HG03097 (cell line): ENCODE data around the gene SCN2B.
A peak's percentile ranks its signal among the peaks of the same experiment; 100 is the strongest.

Source experiments
- ATAC-seq: cut with Tn5 transposase; IDR thresholded peaks from one replicate; pipeline ENCODE4 v1.9.1; 2021; ENCODE audit not compliant: unreplicated experiment, low FRiP score

Gene SCN2B

GRCh38 chr11:118155776-118156530 lies 20.5 kb downstream of the SCN2B start:
- ATAC-seq: no peak

GRCh38 chr11:118154641-118155040 lies 21.8 kb downstream of the SCN2B start:
- no peak for ATAC-seq

- no peak for ATAC-seq
Measured at GRCh38 chr11:118153976-118154375, 22.5 kb downstream of the SCN2B start.

- no peak for ATAC-seq
Measured at GRCh38 chr11:118153516-118153915, 22.9 kb downstream of the SCN2B start.

GRCh38 chr11:118152552-118153471 lies 23.6 kb downstream of the SCN2B start, which contains the start of gene SCN4B:
SCN4B (minus strand) TSS chr11:118152823; CDS start chr11:118152673, 150 bp downstream.
- ATAC-seq: no peak

- no peak for ATAC-seq
Measured at GRCh38 chr11:118152020-118152551, 24.4 kb downstream of the SCN2B start.

- no peak for ATAC-seq
Measured at GRCh38 chr11:118151431-118151830, 25.0 kb downstream of the SCN2B start.

GRCh38 chr11:118149493-118149892 lies 26.9 kb downstream of the SCN2B start:
- no peak for ATAC-seq

GRCh38 chr11:118148856-118149255 lies 27.6 kb downstream of the SCN2B start:
- no peak for ATAC-seq

GRCh38 chr11:118148240-118148639 lies 28.2 kb downstream of the SCN2B start:
- no peak for ATAC-seq

GRCh38 chr11:118147502-118147901 lies 28.9 kb downstream of the SCN2B start:
- ATAC-seq: no peak

- ATAC-seq: no peak
Measured at GRCh38 chr11:118146554-118146953, 29.9 kb downstream of the SCN2B start.

GRCh38 chr11:118145285-118146227 lies 30.9 kb downstream of the SCN2B start:
- peak; percentile 87 for ATAC-seq

- no peak for ATAC-seq
Measured at GRCh38 chr11:118144301-118145268, 31.9 kb downstream of the SCN2B start.

GRCh38 chr11:118143661-118144185 lies 32.7 kb downstream of the SCN2B start:
- ATAC-seq: no peak

GRCh38 chr11:118142809-118143208 lies 33.6 kb downstream of the SCN2B start:
- no peak for ATAC-seq

GRCh38 chr11:118142081-118142480 lies 34.4 kb downstream of the SCN2B start:
- no peak for ATAC-seq

- ATAC-seq: no peak
Measured at GRCh38 chr11:118139578-118139977, 36.9 kb downstream of the SCN2B start.
